T-helper 1 cell treated with Interleukin-12 subunit alpha and Interleukin-12 subunit beta and Interleukin-4 antibody, amounts not matched to agents 30 ng/mL and 1 ng/mL, for 36 hours (primary cell): ENCODE data around the gene SLC18B1. TPM values are rescaled to one million over a fixed set of nuclear protein-coding genes. Genes with fewer than 3 reads are reported as not detected.

Experiments used
- intact Hi-C: fragments of 100-400 bp; cut with micrococcal nuclease; formaldehyde crosslinking; loops from one replicate; pipeline ENCODE4 v1.15.1; 2024
- total RNA-seq: library from RNA; stranded (reverse); gene quantifications from 2 replicates; pipeline ENCODE4 v1.2.3, GENCODE V29; 2022

Gene SLC18B1
- total RNA-seq = 3.2 and 4.3 TPM in 2 replicates

DNA sequence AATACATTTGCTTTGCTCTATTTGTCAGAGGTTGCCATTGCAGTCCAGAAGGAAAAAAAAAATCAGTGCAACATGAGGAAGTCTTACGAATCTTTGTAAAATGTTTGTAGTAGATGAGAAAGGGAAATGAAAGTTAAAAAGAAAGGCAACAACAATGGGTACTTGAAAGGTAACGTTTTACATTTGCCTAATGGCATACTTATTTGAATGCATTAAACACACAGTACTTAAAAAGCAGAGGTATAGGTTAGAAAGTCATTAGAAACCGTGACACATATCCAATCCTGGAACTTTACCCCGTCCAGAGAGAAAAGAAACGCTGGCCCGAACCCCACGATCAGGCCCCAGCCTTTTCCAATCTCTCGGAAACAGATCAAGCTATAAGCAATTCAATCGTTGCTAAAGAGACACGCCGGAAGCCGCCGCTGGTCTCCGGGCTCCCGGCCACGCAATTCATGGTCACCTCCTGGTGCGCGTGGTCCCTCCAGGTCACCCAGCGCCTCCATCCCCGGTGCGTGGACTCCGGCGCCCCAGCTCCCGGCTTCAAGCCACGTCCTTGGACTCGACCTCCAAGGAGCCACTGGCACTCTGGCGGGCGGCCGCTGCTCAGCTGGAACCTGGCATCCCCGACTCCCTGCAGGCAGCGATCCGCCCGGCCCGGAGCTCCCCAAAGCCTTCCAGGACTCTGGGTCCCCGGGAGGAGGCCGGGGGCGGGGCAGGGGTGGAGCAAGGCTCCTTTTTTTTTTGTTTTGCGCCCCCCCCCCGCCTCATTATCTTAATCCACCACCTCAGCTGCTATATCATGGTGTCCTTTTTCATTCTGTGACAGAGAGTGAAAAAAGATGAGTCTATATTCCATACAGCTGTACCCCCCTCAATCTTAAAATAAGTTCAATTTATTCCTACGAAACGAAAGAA, at the start of gene SLC18B1:
Gene SLC18B1 (minus strand): TSS at position 687 of the 918 bp plus-strand sequence. CDS start 181 bp downstream, at position 506.
- intact Hi-C loops = loop anchor here (1.0 to 5.0 kb wide), 2 partner anchors 16 to 286 kb away; partner anchors contain the start of genes RPS12 and STX7

DNA sequence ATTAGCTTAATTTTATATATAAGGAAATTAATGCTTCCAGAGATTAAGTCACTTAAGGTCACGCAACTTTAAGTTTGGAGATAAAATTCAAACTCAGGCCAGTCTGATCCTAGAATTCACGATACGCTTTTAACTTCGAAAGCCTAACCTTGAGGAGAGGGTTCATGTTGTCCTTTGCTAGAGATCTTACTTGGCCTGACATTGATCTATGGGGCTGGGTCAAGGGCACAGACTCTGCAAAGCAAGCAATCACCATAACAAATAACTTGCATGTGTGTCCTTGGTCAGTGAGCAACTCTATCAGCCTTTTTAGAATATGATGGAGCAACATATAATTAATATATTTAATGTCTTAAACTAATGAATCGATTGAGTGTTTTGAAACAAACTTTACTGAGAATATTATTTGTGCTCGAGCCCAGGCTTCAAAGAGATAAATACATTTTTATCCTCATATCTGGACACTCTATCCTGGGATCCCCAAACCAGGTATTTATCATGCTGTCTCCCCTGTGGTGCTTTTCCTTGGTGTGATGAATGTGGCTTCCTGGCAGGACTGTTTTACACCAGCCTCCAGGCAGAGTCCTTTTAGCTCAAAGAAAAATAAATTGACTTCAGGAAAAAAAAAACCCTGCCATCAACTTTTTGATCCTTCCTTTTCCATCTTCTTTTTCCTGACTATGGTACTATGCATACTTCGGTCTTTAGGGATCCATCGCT, 45.0 kb upstream of the SLC18B1 start:
- intact Hi-C loops = no loop called here

- intact Hi-C loops = no loop called here
Observed at GRCh38 chr6:132841966-132842365, 43.5 kb upstream of the SLC18B1 start.

DNA sequence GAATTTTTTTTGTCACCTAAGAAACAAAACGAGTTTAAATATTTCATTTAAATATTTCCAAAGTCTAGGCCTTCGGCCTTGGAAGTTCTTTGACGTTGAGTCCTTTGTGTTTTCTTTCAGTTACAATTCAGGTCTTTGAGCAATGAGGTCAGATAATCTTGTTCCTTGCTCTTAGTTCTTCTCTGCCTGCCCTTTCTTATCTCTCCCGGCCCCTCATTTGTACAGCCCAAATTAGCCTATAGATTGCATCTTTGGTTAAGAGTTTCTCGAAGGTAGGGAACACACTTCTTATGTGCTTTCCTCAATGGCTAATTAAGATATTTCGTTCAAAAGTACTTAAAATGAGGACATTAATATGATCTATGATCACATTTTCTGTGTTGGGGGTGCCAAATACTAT, 34.5 kb upstream of the SLC18B1 start:
- intact Hi-C loops = no loop called here

DNA sequence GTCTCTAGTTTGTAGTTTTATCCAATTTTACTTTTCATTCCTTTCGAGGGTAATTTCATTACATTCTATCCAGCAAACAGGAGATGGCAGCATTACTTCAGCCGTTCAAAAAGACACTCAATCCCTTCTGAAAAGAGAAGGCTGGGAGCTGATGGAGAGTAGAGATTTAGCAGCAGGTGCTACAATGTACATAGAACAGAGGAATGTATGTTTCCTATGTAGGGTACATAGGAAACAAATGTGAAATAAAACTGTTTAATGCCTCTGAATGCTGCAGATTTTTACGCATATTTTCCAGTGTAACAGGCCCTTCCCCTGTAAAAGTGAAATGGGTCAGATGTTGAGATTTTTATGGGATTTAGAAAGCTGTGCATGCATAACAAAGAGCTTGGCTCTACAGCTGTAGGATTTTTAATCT, 31.9 kb upstream of the SLC18B1 start:
- intact Hi-C loops = no loop called here

DNA sequence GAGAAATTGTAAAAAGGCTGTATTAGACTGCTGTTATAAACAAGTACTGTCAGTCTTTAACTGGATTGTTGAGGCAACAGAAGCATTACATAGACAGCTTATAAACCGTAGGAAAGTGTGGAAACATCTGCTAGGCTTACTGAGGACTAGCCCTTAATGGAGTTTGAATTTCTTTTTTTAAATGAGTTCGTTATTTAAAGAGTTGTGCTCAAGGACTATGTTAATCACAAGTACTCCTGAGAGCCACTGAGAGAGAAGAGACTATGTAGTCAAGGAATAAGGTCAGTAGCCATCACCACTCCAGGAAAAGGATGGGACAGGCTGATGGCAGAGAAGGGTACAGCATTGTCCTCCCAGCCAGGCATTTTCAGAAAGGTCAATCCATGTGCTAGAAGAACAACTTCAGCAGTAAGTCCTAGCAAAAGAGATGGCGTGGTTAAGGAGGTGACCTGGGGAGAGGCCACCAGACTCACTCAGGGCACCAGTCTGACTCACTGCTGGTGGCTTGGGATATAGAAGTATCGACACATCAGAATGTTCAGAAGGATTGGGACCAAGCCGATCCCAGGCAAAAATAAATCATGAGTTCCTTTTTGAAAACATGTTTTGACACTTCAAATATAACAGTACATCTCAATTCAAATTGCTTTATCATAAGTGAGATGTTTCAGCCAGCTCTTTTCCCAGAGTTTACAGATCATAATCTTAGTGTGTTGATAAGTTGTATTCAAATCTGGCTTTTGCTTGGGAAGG, 22.4 kb upstream of the SLC18B1 start:
- intact Hi-C loops = loop anchor here (10.0 kb wide), 1 partner anchor 224 kb away; no protein-coding TSS in a partner anchor

DNA sequence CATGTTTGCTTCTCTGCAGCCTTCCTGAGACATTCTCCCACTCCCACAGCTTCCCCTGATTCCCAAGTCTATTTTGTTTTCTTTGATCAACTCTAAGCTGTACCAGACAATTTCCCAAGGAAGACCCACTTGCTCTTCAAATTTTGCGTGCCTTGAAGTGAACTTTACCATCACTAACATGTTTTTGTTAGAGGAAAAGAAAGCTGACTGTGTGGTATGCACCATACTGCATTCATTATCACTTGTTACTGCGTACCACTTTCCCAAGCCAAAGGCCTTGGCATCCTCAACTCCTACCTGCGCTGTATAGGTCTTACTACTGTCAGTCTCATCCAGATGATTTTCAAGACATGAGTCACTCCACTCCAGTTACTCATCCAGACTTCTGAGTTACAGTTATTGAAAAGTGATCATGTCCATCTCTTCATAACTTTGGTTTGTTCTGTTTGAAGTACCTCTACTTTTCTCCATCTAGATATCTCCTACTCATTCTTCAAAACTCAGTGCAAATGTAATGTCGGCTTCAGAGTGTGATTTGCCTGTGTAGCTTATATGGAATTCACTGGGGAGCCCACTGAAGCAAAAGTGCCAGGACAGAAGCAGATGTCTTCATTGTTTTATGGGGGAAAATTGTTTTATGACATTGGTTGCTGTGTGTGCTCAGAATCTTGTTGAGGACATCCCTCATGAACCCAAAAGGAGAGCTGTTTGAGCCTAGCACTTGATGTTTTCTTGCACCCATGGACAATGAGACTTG, 21.1 kb upstream of the SLC18B1 start:
- intact Hi-C loops = loop anchor here (10.0 kb wide), 2 partner anchors 225 to 545 kb away; no protein-coding TSS in a partner anchor

DNA sequence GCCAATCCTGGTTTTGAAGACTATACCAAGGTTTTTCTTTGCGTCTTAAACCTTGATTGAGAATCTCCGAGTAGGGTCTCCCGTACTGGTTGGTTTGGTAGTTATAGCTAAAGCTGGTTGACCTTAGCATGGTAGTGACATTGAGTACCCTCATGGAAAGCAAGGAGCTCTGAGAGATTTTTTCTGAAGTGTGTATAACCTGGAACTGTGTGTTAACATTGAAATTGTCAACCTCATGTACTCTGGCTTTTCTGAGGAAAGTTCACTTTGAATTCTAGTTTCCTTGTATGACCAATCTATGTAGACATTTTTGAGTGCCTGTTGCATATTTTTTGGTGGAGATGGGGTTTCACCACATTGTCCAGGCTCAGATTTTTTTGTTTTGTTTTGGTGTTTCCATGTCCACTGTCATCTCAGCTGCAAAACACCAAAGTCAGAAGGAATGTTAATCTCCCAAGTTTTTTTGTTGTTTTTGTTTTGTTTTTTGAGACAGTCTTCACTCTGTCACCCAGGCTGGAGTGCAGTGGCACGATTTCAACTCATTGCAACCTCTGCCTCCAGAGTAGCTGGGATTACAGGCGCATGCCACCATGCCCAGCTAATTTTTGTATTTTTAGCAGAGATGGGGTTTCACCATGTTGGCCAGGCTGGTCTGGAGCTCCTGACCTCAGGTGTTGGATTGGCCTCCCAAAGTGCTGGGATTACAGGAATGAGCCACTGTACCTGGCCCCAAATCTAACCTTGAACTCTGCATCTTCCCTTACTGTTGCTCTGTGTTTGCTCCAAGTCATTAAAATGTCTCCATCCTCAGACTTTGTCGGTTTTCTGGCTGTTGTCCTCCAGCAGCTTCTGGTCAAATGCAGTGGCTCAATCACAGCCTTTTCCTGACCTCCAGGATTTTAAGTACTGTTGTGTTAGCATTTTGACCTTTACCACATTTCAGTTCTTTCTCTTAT, 20.2 kb upstream of the SLC18B1 start:
- intact Hi-C loops = loop anchor here (10.0 kb wide), 1 partner anchor 544 kb away; no protein-coding TSS in a partner anchor

GRCh38 chr6:132817554-132818403, 19.3 kb upstream of the SLC18B1 start:
- intact Hi-C loops = loop anchor here (10.0 kb wide), 1 partner anchor 543 kb away; no protein-coding TSS in a partner anchor

DNA sequence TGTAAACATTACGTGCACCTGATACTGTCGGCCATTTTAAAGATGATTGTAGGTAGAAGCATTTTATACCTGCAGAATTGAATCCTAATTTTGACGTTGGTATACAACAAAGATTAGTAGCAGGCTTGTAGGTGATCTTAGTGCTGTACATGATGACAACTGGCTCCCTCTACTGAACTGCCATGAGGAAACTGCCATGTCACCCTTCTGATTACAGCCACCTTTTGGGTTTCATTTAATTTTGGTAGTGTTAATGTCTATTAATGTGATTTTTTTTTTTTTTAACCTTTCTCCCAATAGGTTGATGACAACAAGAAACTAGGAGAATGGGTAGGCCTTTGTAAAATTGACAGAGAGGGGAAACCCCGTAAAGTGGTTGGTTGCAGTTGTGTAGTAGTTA, 18.2 kb upstream of the SLC18B1 start:
- intact Hi-C loops = loop anchor here (10.0 kb wide), 1 partner anchor 542 kb away; no protein-coding TSS in a partner anchor

GRCh38 chr6:132814716-132815570, 16.5 kb upstream of the SLC18B1 start:
- intact Hi-C loops = loop anchor here (1.0 to 10.0 kb wide), 10 partner anchors 8 to 1187 kb away; partner anchors contain the start of genes MED23, SLC18B1, STX7 and TBPL1

- intact Hi-C loops = loop anchor here (2.0 to 10.0 kb wide), 6 partner anchors 149 to 1433 kb away; no protein-coding TSS in a partner anchor
Observed at GRCh38 chr6:132813173-132813856, 14.9 kb upstream of the SLC18B1 start.

DNA sequence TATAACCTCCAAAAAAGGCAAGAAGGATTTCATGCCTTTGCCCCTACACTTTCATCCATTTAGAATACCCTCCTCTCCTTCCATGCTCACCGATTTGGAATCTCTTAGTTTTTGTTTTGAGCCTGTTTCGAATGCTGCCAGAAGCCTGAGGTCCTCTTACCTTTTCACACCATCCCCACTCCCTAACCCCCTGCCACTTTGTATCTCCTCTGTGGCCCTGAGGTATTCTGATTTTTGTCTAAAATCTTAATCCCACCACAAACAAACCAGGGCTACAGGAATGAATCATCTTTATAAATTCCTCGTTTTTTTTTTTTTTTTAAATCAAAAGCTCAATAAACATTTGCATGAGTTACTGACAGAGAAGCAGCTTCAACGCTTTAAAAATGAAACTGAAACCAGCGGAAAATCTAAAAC, 14.3 kb upstream of the SLC18B1 start:
- intact Hi-C loops = loop anchor here (2.0 to 10.0 kb wide), 6 partner anchors 150 to 1434 kb away; no protein-coding TSS in a partner anchor

DNA sequence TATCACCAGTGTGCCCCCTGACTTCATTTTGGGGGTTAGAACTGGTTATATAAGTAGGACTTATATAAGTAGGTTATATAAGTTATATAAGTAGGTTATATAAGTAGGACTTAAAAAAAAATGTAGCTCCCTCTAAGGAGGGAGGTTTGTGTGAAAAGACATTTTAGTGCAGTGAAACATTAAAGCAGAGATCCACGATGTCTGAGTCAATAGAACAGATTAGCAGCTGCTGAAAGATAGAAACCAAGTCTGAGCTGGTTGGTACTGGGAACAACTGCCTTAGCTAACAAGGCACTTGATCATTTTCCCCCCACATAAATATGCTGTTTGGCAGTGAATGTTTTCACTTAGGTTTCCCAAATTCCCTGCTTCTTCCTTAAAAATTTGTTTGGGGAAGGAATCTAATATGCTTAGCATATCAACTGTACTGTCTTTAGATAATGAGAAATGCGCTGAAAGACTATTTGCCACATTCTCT, 13.9 kb upstream of the SLC18B1 start:
- intact Hi-C loops = loop anchor here (2.0 to 10.0 kb wide), 6 partner anchors 150 to 1435 kb away; no protein-coding TSS in a partner anchor

DNA sequence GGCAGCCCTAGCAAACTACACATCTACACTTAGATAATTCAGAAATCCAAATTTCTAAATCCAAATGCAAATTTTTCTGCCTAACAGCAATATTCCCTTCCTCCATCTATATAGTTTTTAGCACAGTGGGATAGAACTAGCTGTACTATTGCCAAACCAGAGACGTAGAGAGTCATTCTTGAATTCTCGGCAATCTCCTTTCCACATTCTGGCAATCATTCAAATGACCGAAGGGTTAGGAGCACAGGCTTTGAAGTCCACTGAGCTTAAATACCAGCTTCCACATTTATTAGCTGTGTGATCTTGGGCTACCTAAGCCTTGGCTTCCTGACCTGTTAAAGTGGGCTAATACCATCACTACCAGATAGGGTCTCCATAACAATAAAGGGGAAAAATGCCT, 12.8 kb upstream of the SLC18B1 start:
- intact Hi-C loops = loop anchor here (5.0 to 10.0 kb wide), 3 partner anchors 151 to 536 kb away; no protein-coding TSS in a partner anchor

GRCh38 chr6:132805548-132805947, 7.1 kb upstream of the SLC18B1 start:
- intact Hi-C loops = no loop called here
